Activated T-cell treated with anti-CD3 and anti-CD28 coated beads for 24 hours (primary cell): ENCODE data around the gene DNAI1.
"Not testable (repeated sequence)": the region's sequence is repeated elsewhere in the genome, so short reads cannot be mapped to it uniquely, and the experiment has no call there.

Source experiments
- DNase-seq: peaks from one replicate; pipeline ENCODE4 v3.0.0-alpha.2; 2020; ENCODE audit warnings: low read depth

The DNAI1 gene

GRCh38 chr9:34451135-34451534 is 7.5 kb upstream of the DNAI1 start:
- no peak for DNase-seq

- DNase-seq = no peak
These were observed 7.1 kb upstream of the DNAI1 start for GRCh38 chr9:34451545-34451944.

GRCh38 chr9:34452568-34452967 is 6.0 kb upstream of the DNAI1 start:
- DNase-seq = no peak

GRCh38 chr9:34454571-34455065 is 4.0 kb upstream of the DNAI1 start:
- no peak for DNase-seq

GRCh38 chr9:34456151-34456550 is 2.5 kb upstream of the DNAI1 start:
- no peak for DNase-seq

- no peak for DNase-seq
These were observed 1.9 kb upstream of the DNAI1 start for GRCh38 chr9:34456746-34457145.

GRCh38 chr9:34457266-34458012 is 1.2 kb upstream of the DNAI1 start:
- DNase-seq = no peak

GRCh38 chr9:34458959-34459340 is 345 bp downstream of the DNAI1 start:
- no peak for DNase-seq

- DNase-seq = no peak
These were observed 751 bp downstream of the DNAI1 start for GRCh38 chr9:34459356-34459755.

GRCh38 chr9:34459941-34460340 is 1.3 kb downstream of the DNAI1 start:
- DNase-seq = no peak

GRCh38 chr9:34463098-34463900 is 4.7 kb downstream of the DNAI1 start:
- peak; percentile 45 for DNase-seq

- no peak for DNase-seq
These were observed 5.3 kb downstream of the DNAI1 start for GRCh38 chr9:34463901-34464232.

GRCh38 chr9:34464571-34464970 is 6.0 kb downstream of the DNAI1 start:
- no peak for DNase-seq

GRCh38 chr9:34465468-34465867 is 6.9 kb downstream of the DNAI1 start:
- no peak for DNase-seq

GRCh38 chr9:34475097-34475496 is 16.5 kb downstream of the DNAI1 start:
- DNase-seq = no peak

- DNase-seq = no peak
These were observed 18.9 kb downstream of the DNAI1 start for GRCh38 chr9:34477541-34477940.

GRCh38 chr9:34479431-34479866 is 20.8 kb downstream of the DNAI1 start:
- no peak for DNase-seq

- not testable (repeated sequence) for DNase-seq
These were observed 23.0 kb downstream of the DNAI1 start for GRCh38 chr9:34481620-34482019.

GRCh38 chr9:34482746-34483145 is 24.1 kb downstream of the DNAI1 start:
- not testable (repeated sequence) for DNase-seq

GRCh38 chr9:34484678-34485077 is 26.1 kb downstream of the DNAI1 start:
- DNase-seq = no peak

- no peak for DNase-seq
These were observed 27.2 kb downstream of the DNAI1 start for GRCh38 chr9:34485822-34486221.

- DNase-seq = no peak
These were observed 28.0 kb downstream of the DNAI1 start for GRCh38 chr9:34486572-34486971.

GRCh38 chr9:34490360-34490759 is 31.8 kb downstream of the DNAI1 start:
- no peak for DNase-seq
